ENCODE data around the gene RAET1L. TPM values are rescaled to one million over a fixed set of nuclear protein-coding genes. Genes with fewer than 3 reads are reported as not detected.

The RAET1L gene
- total and polyA plus RNA-seq, 4 donors = not detected

GRCh38 chr6:149978610-149979009 lies 46.7 kb downstream of the RAET1L start:
- Histone ChIP-seq H3K27ac (ENCODE audit: low read depth in 1 of 2, low read length in 2 of 2) (no peak overlapping the region), H3K27me3 (ENCODE audit: control insufficient read depth in 4 of 4, insufficient read depth in 4 of 4, low read length in 3 of 4) (peaks cover 0 to 6% (median 3%) of the 10 kb centered on the region in 4 donors), H3K4me1 (ENCODE audit: control insufficient read depth in 4 of 4, insufficient read depth in 4 of 4, low read length in 3 of 4) (no peaks in the 10 kb centered on the region), H3K9ac (ENCODE audit: low read depth in 1 of 2, low read length in 2 of 2) (no peak overlapping the region), H3K36me3 (ENCODE audit: control insufficient read depth in 4 of 4, insufficient read depth in 3 of 4, low read depth in 1 of 4, low read length in 3 of 4) (no peaks in the 10 kb centered on the region), H3K9me3 (ENCODE audit: control insufficient read depth in 4 of 4, low read length in 3 of 4) (no peaks in the 10 kb centered on the region), H3K4me3 (ENCODE audit: low read depth in 1 of 3, low read length in 3 of 3) (no peak overlapping the region)
- DNase-seq (ENCODE audit: low spot score) = no peak
- no peak for TF ChIP-seq EGR1 (IDR thresholded peaks at IDR 0.05; ENCODE audit: low read depth in 2 of 2)
- TF ChIP-seq HNF4G (IDR thresholded peaks at IDR 0.05) = no peak
- TF ChIP-seq, protein P1, sequence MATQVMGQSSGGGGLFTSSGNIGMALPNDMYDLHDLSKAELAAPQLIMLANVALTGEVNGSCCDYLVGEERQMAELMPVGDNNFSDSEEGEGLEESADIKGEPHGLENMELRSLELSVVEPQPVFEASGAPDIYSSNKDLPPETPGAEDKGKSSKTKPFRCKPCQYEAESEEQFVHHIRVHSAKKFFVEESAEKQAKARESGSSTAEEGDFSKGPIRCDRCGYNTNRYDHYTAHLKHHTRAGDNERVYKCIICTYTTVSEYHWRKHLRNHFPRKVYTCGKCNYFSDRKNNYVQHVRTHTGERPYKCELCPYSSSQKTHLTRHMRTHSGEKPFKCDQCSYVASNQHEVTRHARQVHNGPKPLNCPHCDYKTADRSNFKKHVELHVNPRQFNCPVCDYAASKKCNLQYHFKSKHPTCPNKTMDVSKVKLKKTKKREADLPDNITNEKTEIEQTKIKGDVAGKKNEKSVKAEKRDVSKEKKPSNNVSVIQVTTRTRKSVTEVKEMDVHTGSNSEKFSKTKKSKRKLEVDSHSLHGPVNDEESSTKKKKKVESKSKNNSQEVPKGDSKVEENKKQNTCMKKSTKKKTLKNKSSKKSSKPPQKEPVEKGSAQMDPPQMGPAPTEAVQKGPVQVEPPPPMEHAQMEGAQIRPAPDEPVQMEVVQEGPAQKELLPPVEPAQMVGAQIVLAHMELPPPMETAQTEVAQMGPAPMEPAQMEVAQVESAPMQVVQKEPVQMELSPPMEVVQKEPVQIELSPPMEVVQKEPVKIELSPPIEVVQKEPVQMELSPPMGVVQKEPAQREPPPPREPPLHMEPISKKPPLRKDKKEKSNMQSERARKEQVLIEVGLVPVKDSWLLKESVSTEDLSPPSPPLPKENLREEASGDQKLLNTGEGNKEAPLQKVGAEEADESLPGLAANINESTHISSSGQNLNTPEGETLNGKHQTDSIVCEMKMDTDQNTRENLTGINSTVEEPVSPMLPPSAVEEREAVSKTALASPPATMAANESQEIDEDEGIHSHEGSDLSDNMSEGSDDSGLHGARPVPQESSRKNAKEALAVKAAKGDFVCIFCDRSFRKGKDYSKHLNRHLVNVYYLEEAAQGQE (IDR thresholded peaks at IDR 0.05) = no peak
- no peak for TF ChIP-seq NR2F2 (IDR thresholded peaks at IDR 0.05)
- no peak for TF ChIP-seq RXRA (IDR thresholded peaks at IDR 0.05)
- no peak for TF ChIP-seq TAF1 (conservative IDR thresholded peaks at IDR 0.05)
- no peak for TF ChIP-seq JUND (IDR thresholded peaks at IDR 0.05)
- no peak for TF ChIP-seq ZBTB33 (IDR thresholded peaks at IDR 0.05)
- TF ChIP-seq, protein P2, sequence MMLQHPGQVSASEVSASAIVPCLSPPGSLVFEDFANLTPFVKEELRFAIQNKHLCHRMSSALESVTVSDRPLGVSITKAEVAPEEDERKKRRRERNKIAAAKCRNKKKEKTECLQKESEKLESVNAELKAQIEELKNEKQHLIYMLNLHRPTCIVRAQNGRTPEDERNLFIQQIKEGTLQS (IDR thresholded peaks at IDR 0.05) = no peak

DNA sequence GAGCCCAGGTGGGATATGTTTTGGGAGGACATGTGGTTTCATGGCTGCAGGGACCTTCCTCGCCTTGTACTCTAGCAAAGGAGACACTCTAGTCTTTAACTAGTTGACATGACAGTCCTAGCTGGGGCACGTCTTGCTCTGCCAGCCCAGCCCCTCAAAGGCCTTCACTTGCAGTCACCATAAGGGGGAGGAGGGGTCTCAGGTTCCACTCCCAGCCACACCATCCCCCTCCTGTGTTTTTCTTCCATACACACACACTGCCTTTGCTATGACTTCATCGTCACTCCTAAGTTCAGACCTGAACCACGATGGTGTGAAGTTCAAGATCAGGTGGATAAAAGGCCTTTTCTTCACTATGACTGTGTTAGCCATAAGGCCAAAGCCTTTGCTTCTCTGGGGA lies 48.1 kb downstream of the RAET1L start:
- DNase-seq (ENCODE audit: low spot score) = no peak
- TF ChIP-seq CTCF (IDR thresholded peaks at IDR 0.05; ENCODE audit: low read depth, low read length, missing input control) (no peak), EGR1 (IDR thresholded peaks at IDR 0.05; ENCODE audit: low read depth in 2 of 2) (no peak), YY1 (IDR thresholded peaks at IDR 0.05) (no peak), FOXA2 (IDR thresholded peaks at IDR 0.05) (no peak), SP1 (IDR thresholded peaks at IDR 0.05) (no peak)
- TF ChIP-seq, protein P1 (IDR thresholded peaks at IDR 0.05) = no peak
- TF ChIP-seq, protein P2 (IDR thresholded peaks at IDR 0.05) = no peak

More for the DNA sequence above, 48.1 kb downstream of the RAET1L start:
- Histone ChIP-seq H3K27ac (ENCODE audit: low read depth in 1 of 2, low read length in 2 of 2) (no peak overlapping the region), H3K27me3 (ENCODE audit: control insufficient read depth in 4 of 4, insufficient read depth in 4 of 4, low read length in 3 of 4) (peaks cover 0 to 6% (median 2%) of the 10 kb centered on the region in 4 donors), H3K9ac (ENCODE audit: low read depth in 1 of 2, low read length in 2 of 2) (no peak overlapping the region), H3K36me3 (ENCODE audit: control insufficient read depth in 4 of 4, insufficient read depth in 3 of 4, low read depth in 1 of 4, low read length in 3 of 4) (no peaks in the 10 kb centered on the region), H3K4me1 (ENCODE audit: control insufficient read depth in 4 of 4, insufficient read depth in 4 of 4, low read length in 3 of 4) (no peaks in the 10 kb centered on the region), H3K4me3 (ENCODE audit: low read depth in 1 of 3, low read length in 3 of 3) (no peak overlapping the region), H3K9me3 (ENCODE audit: control insufficient read depth in 4 of 4, low read length in 3 of 4) (no peaks in the 10 kb centered on the region)
- WGBS = 82% methylated on average over 4 of the region's 4 CpGs
